ENCODE results near the gene NTF4. TPM values are rescaled to one million over a fixed set of nuclear protein-coding genes. Genes with fewer than 3 reads are reported as not detected.

The NTF4 gene
- total RNA-seq, 1 experiment from 2014 or later: 1.7 TPM

DNA sequence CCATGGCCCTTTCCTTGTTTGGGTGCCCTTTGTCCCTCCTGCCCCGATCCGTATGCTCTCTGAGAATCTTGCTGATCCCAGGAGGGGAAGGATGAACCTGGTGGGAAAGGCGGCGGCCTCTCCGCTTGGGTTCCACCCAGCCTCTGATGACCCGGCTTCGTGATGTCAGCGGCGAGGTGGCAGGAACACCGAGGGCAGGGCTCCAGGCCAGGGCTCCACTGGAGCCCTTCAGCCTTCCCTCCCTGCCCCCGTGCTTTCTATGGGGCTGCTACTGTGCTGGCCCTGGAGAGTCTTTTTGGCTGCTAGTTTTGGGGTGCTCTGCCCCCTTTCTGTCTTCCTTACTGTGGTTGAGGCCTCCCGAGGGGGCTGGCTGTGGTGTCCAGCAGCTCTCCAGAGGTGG, 37.7 kb upstream of the NTF4 start:
- peaks cover 64 to 80% of the 10 kb centered on the region in 2 experiments for H3K36me3 ChIP-seq (ENCODE audit: control insufficient read depth in 1 of 2, insufficient read depth in 2 of 2, low read length in 2 of 2)
- H3K9me3 ChIP-seq (ENCODE audit: control insufficient read depth in 1 of 2, insufficient read depth in 1 of 2, low read depth in 1 of 2, low read length in 2 of 2): no peaks in the 10 kb centered on the region
- no peak for TF ChIP-seq SP1 (IDR thresholded peaks at IDR 0.05; ENCODE audit: low read depth)
- TF ChIP-seq POLR2A (IDR thresholded peaks at IDR 0.05; ENCODE audit: borderline replicate concordance, extremely low read depth, insufficient read depth, insufficient read length): no peak
- no peak for TF ChIP-seq ZNF274 (IDR thresholded peaks at IDR 0.05; ENCODE audit: low read depth, low read length)
- no peak for TF ChIP-seq REST (IDR thresholded peaks at IDR 0.05; ENCODE audit: low read depth)
- no peak for TF ChIP-seq ELF1 (IDR thresholded peaks at IDR 0.05; ENCODE audit: borderline replicate concordance, low read depth)
- no peak for TF ChIP-seq TCF7L2 (IDR thresholded peaks at IDR 0.05; ENCODE audit: borderline replicate concordance, extremely low read depth, insufficient read depth, insufficient read length)
- no peak for TF ChIP-seq POLR2AphosphoS5 (IDR thresholded peaks at IDR 0.05; ENCODE audit: low read depth, low read length)
- TF ChIP-seq ATF3 (IDR thresholded peaks at IDR 0.05): no peak
- TF ChIP-seq EZH2phosphoT487 (IDR thresholded peaks at IDR 0.05; ENCODE audit: borderline replicate concordance): no peak
- TF ChIP-seq YY1 (IDR thresholded peaks at IDR 0.05; ENCODE audit: extremely low read depth, insufficient replicate concordance, low read depth, low read length): no peak
- no peak for TF ChIP-seq JUND (IDR thresholded peaks at IDR 0.05)
- TF ChIP-seq MAX (IDR thresholded peaks at IDR 0.05): no peak
- TF ChIP-seq EZH2 (IDR thresholded peaks at IDR 0.05): no peak
- no peak for TF ChIP-seq ZBTB33 (IDR thresholded peaks at IDR 0.05; ENCODE audit: extremely low read depth, insufficient replicate concordance, low read length)
- H2AFZ ChIP-seq (ENCODE audit: low read depth, low read length, poor library complexity, severe bottlenecking): no peak overlapping the region
- POLR2A ChIA-PET: no interaction called here
- no peak overlapping the region for H3K4me2 ChIP-seq (ENCODE audit: low read length)
- no peaks in the 10 kb centered on the region for H3K9me2 ChIP-seq (ENCODE audit: insufficient read depth)
- H4K20me1 ChIP-seq (ENCODE audit: insufficient read depth): peaks cover 15% of the 10 kb centered on the region; the same call in 1 of the 2 replicates
- H3K4me3 ChIP-seq (replicated peaks in 1 of 2; ENCODE audit: low read depth in 1 of 2, low read length in 2 of 2): no peak overlapping the region
- intact Hi-C loops (cut with micrococcal nuclease): no loop called here
- peaks cover 75% of the 10 kb centered on the region for H3K79me2 ChIP-seq (ENCODE audit: insufficient read depth, low read length)
- DNase-seq (ENCODE audit: low read depth, low spot score): no peak
- ATAC-seq: no peak
- RAD21 ChIA-PET (ENCODE audit: low non-redundant PET in 1 of 2, low total read pairs in 2 of 2, uncharacterized antibody in 2 of 2, unreplicated experiment in 2 of 2): no interaction called here
- no peak overlapping the region; the same call in 1 of the 2 replicates for H3K27ac ChIP-seq (ENCODE audit: low read depth, low read length)
- no peaks in the 10 kb centered on the region for H3K27me3 ChIP-seq (ENCODE audit: insufficient read depth, low read length)
- CTCF ChIA-PET: no interaction called here
- H3K4me1 ChIP-seq (ENCODE audit: control insufficient read depth in 1 of 2, insufficient read depth in 2 of 2, low read length in 2 of 2): peaks cover 0 to 3% of the 10 kb centered on the region in 2 experiments; a peak in 2 of 4 replicates
- no TSS peak for BruUV-seq (replicated peaks)
- H3K9ac ChIP-seq (ENCODE audit: low read length): no peak overlapping the region
